PC-9 (cell line): Measurements from ENCODE around the gene EXT2. TPM values are rescaled to one million over a fixed set of nuclear protein-coding genes. Genes with fewer than 3 reads are reported as not detected.

Experiments used
- BruUV-seq: library from RNA; stranded (reverse); fragments of 400-500 nt; replicated peaks from 2 replicates; lab custom pipeline; 2021; lab: Mats Ljungman, UMichigan
- CTCF ChIA-PET: fragments of 300-600 bp; sonication (Branson Sonifier 250); formaldehyde crosslinking; loops from one replicate; lab custom pipeline; 2022; ENCODE audit warnings: antibody characterized with exemption; lab: Charles Lee
- POLR2A ChIA-PET: fragments of 300-600 bp; sonication (Branson Sonifier 250); formaldehyde crosslinking; loops from one replicate; lab custom pipeline; 2022; ENCODE audit warnings: antibody characterized with exemption; ENCODE audit not compliant: unreplicated experiment; lab: Charles Lee
- DNase-seq, 2 experiments: peaks; one replicate each; pipeline versions ENCODE4 v3.0.0 to v3.0.0-alpha.2; 2015 to 2022; ENCODE audit warnings: mixed read lengths in 1 of 2
- H2AFZ ChIP-seq: fragments of 200-600 bp; sonication (generic); 2 replicates; pipeline ENCODE4 v1.8.1; 2017; ENCODE audit warnings: antibody characterized with exemption
- H3F3A ChIP-seq: fragments of 200-600 bp; sonication (generic); 2 replicates; pipeline ENCODE4 v1.8.1; 2017; ENCODE audit warnings: antibody characterized with exemption, mild to moderate bottlenecking, low read depth; ENCODE audit not compliant: insufficient read depth
- H3K27ac ChIP-seq: fragments of 200-600 bp; sonication (generic); 2 replicates; pipeline ENCODE4 v1.6.1; 2016; ENCODE audit warnings: mixed run types
- H3K27me3 ChIP-seq: fragments of 200-600 bp; sonication (generic); 2 replicates; pipeline ENCODE4 v1.6.1; 2016; ENCODE audit warnings: low read depth, mixed run types; ENCODE audit not compliant: insufficient read depth
- H3K36me3 ChIP-seq: fragments of 200-600 bp; sonication (generic); 2 replicates; pipeline ENCODE4 v1.6.1; 2016; ENCODE audit warnings: low read depth, mixed run types
- H3K4me1 ChIP-seq: fragments of 200-600 bp; sonication (generic); replicated peaks from 2 replicates; pipeline ENCODE4 v1.6.1; 2016; ENCODE audit warnings: mixed run types; ENCODE audit not compliant: insufficient read depth
- H3K4me2 ChIP-seq: fragments of 200-600 bp; sonication (generic); 2 replicates; pipeline ENCODE4 v1.6.1; 2017; ENCODE audit warnings: mixed run types
- H3K4me3 ChIP-seq: fragments of 200-600 bp; sonication (generic); 2 replicates; pipeline ENCODE4 v1.6.1; 2016; ENCODE audit warnings: mixed run types
- H3K79me2 ChIP-seq: fragments of 200-600 bp; sonication (generic); 2 replicates; pipeline ENCODE4 v1.6.1; 2017; ENCODE audit warnings: low read depth, mixed run types
- H3K9me2 ChIP-seq: fragments of 200-600 bp; sonication (generic); 2 replicates; pipeline ENCODE4 v1.8.1; 2017; ENCODE audit warnings: mild to moderate bottlenecking; ENCODE audit not compliant: insufficient read depth
- H3K9me3 ChIP-seq: fragments of 200-600 bp; sonication (generic); 2 replicates; pipeline ENCODE4 v1.8.1; 2016; ENCODE audit warnings: low read depth; ENCODE audit not compliant: insufficient read depth
- H4K20me1 ChIP-seq: fragments of 200-600 bp; sonication (generic); 2 replicates; pipeline ENCODE4 v1.8.1; 2017; ENCODE audit not compliant: insufficient read depth
- CTCF ChIP-seq: fragments of 200-600 bp; sonication (generic); conservative IDR thresholded peaks from 2 replicates; pipeline ENCODE4 v1.6.1; 2017; ENCODE audit warnings: mixed run types, antibody characterized with exemption, mild to moderate bottlenecking, moderate library complexity
- EZH2 ChIP-seq: fragments of 200-600 bp; sonication (generic); IDR thresholded peaks from 2 replicates; pipeline ENCODE4 v1.8.0; 2017; ENCODE audit warnings: antibody characterized with exemption, low read depth
- intact Hi-C: fragments of 100-400 bp; cut with micrococcal nuclease; formaldehyde crosslinking; loops from one replicate; pipeline ENCODE4 v1.10.0; 2022; ENCODE audit not compliant: unreplicated experiment
- total RNA-seq: library from RNA; stranded (reverse); gene quantifications from 2 replicates; pipeline ENCODE4 v1.2.3, GENCODE V29; 2021

EXT2 gene
- total RNA-seq, 1 experiment from 2014 or later: 72.4 TPM

DNA sequence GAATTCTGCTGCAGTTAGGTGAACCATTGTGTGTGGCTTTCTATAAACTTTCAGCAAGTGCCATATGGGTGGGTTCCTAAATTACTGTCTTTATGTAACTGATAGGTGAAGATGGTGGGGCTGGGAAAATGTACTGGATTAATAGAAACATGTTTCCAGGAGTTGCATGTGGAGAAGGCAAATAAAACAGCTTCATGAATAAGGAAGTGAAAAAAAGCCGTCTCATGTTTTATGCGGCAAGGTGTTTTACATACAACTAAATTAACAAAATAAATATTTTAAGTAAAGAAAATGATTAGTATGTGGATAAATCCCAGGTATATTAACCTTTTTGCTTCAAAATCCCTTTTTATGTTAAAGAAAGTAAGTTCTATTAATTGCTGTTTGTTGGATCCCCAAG lies 67.2 kb downstream of the EXT2 start:
- CTCF ChIA-PET: no interaction called here
- POLR2A ChIA-PET: no interaction called here
- H4K20me1 ChIP-seq: peaks cover 14% of the 10 kb centered on the region; the same call in 1 of the 2 replicates

GRCh38 chr11:44165432-44165831 lies 70.0 kb downstream of the EXT2 start:
- no TSS peak for BruUV-seq
- DNase-seq: no peak
- Histone ChIP-seq H3K4me1 (no peaks in the 10 kb centered on the region), H2AFZ (no peak overlapping the region), H3K9me2 (no peaks in the 10 kb centered on the region), H3K4me3 (no peak overlapping the region), H3K36me3 (no peaks in the 10 kb centered on the region), H3K79me2 (no peaks in the 10 kb centered on the region), H3K27ac (no peak overlapping the region), H3F3A (no peaks in the 10 kb centered on the region), H3K4me2 (no peak overlapping the region), H4K20me1 (peaks cover 14% of the 10 kb centered on the region; the same call in 1 of the 2 replicates), H3K27me3 (no peaks in the 10 kb centered on the region), H3K9me3 (no peaks in the 10 kb centered on the region)
- TF ChIP-seq CTCF (no peak), EZH2 (no peak)
- intact Hi-C loops: no loop called here
- ChIA-PET CTCF (interaction anchor here (0.6 kb wide), 1 partner anchor 1659 kb away, joined by 3 read pairs; no protein-coding TSS in a partner anchor), POLR2A (no interaction called here)

More for the DNA sequence above, 67.2 kb downstream of the EXT2 start:
- Histone ChIP-seq H2AFZ (no peak overlapping the region), H3K9me3 (no peaks in the 10 kb centered on the region; the same call in 1 of the 2 replicates), H3F3A (no peaks in the 10 kb centered on the region), H3K9me2 (no peaks in the 10 kb centered on the region), H3K27ac (no peak overlapping the region), H3K4me1 (no peaks in the 10 kb centered on the region), H3K79me2 (no peaks in the 10 kb centered on the region), H3K27me3 (no peaks in the 10 kb centered on the region), H3K4me3 (no peak overlapping the region), H3K36me3 (no peaks in the 10 kb centered on the region), H3K4me2 (no peak overlapping the region)
- no TSS peak for BruUV-seq
- TF ChIP-seq CTCF (no peak), EZH2 (no peak)
- intact Hi-C loops: no loop called here
- no peak for DNase-seq

DNA sequence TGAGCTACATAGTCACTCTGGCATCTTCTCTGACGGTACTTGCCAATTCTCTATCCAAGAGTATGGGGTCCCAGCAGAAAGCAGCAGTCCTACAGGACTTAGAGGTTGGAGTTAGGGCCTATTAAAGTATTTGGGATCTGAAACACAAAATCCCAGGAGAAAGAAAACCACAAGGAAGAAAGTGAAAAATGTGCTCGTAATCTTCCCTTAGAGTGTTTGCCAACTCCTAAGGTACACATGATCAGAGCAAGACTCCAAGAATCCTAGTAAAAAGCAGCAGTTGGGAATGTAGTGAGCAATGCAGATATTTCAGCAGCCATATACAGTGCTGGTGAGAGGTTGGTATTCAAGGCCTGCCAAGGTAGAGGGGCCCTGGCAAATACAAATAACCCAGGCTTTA lies 71.6 kb downstream of the EXT2 start:
- no peak overlapping the region for H3K27ac ChIP-seq
- H3K4me2 ChIP-seq: no peak overlapping the region
- H3K4me3 ChIP-seq: no peak overlapping the region
- intact Hi-C loops: no loop called here
- peaks cover 14% of the 10 kb centered on the region; the same call in 1 of the 2 replicates for H4K20me1 ChIP-seq
- no peaks in the 10 kb centered on the region for H3K79me2 ChIP-seq
- no peak for TF ChIP-seq CTCF
- TF ChIP-seq EZH2: no peak
- H3K36me3 ChIP-seq: no peaks in the 10 kb centered on the region
- no peak for DNase-seq
- ChIA-PET CTCF (no interaction called here), POLR2A (no interaction called here)
- no peaks in the 10 kb centered on the region for H3K4me1 ChIP-seq
- BruUV-seq: no TSS peak
- H2AFZ ChIP-seq: no peak overlapping the region
- no peaks in the 10 kb centered on the region for H3K9me2 ChIP-seq
- no peaks in the 10 kb centered on the region for H3K9me3 ChIP-seq
- no peaks in the 10 kb centered on the region for H3K27me3 ChIP-seq
- no peaks in the 10 kb centered on the region for H3F3A ChIP-seq
